Measurements from ENCODE around the gene CANT1.

GRCh38 chr17:79034931-79035485, 25.4 kb upstream of the CANT1 start:
- TF ChIP-seq CTCF (IDR thresholded peaks at IDR 0.05; ENCODE audit: insufficient read depth, low read depth, low read length) (no peak), EZH2 (IDR thresholded peaks at IDR 0.05; ENCODE audit: insufficient read depth, low read length) (no peak)

All from astrocyte (in vitro differentiated cells and primary cell).